Measurements from ENCODE around the gene BTNL3. TPM values are rescaled to one million over a fixed set of nuclear protein-coding genes. Genes with fewer than 3 reads are reported as not detected.
"Not testable (repeated sequence)": the region's sequence is repeated elsewhere in the genome, so short reads cannot be mapped to it uniquely, and the experiment has no call there.

Gene BTNL3
- polyA plus RNA-seq, 1 of the 3 experiments (the other 2 are of a cell fraction) = not detected

GRCh38 chr5:181045316-181045715, 56.7 kb downstream of the BTNL3 start:
- H3K27me3 ChIP-seq (ENCODE audit: insufficient read depth) = peaks cover 58% of the 10 kb centered on the region

GRCh38 chr5:181045857-181046256, 57.2 kb downstream of the BTNL3 start:
- H3K27me3 ChIP-seq (ENCODE audit: insufficient read depth) = peaks cover 58% of the 10 kb centered on the region
- CTCF ChIA-PET; H3K36me3 ChIP-seq (replicated peaks in 1 of 2; ENCODE audit: control insufficient read depth in 1 of 2, insufficient read depth in 2 of 2, low read length in 1 of 2); H3F3A ChIP-seq (replicated peaks; ENCODE audit: insufficient read depth); H3K4me3 ChIP-seq (ENCODE audit: low read depth in 2 of 2, low read length in 1 of 2); H3K9ac ChIP-seq; H2AFZ ChIP-seq (ENCODE audit: low read depth); H3K4me2 ChIP-seq; H3K9me3 ChIP-seq; H4K20me1 ChIP-seq (ENCODE audit: insufficient read depth); H3K9me2 ChIP-seq; H3K79me2 ChIP-seq (ENCODE audit: insufficient read depth); DNase-seq; POLR2A ChIA-PET; H3K27ac ChIP-seq (ENCODE audit: low read depth in 2 of 2, low read length in 1 of 2); H3K4me1 ChIP-seq (ENCODE audit: control insufficient read depth in 1 of 2, insufficient read depth in 2 of 2, low read depth in 1 of 2, low read length in 1 of 2): not testable (repeated sequence)
- WGBS (ENCODE audit: low lambda C conversion rate) = 4% methylated on average over 1 of the region's 1 CpG

More at GRCh38 chr5:181045316-181045715, 56.7 kb downstream of the BTNL3 start:
- Histone ChIP-seq H3K4me3 (ENCODE audit: low read depth in 2 of 2, low read length in 1 of 2) (no peak overlapping the region), H2AFZ (ENCODE audit: low read depth) (no peak overlapping the region), H3K79me2 (ENCODE audit: insufficient read depth) (no peaks in the 10 kb centered on the region), H3F3A (replicated peaks; ENCODE audit: insufficient read depth) (no peaks in the 10 kb centered on the region), H3K27ac (ENCODE audit: low read depth in 2 of 2, low read length in 1 of 2) (no peak overlapping the region), H3K9me3 (no peaks in the 10 kb centered on the region), H4K20me1 (ENCODE audit: insufficient read depth) (no peaks in the 10 kb centered on the region), H3K36me3 (replicated peaks in 1 of 2; ENCODE audit: control insufficient read depth in 1 of 2, insufficient read depth in 2 of 2, low read length in 1 of 2) (no peaks in the 10 kb centered on the region), H3K4me1 (ENCODE audit: control insufficient read depth in 1 of 2, insufficient read depth in 2 of 2, low read depth in 1 of 2, low read length in 1 of 2) (no peaks in the 10 kb centered on the region), H3K4me2 (no peak overlapping the region), H3K9me2 (no peaks in the 10 kb centered on the region), H3K9ac (no peak overlapping the region)
- 9% methylated on average over 5 of the region's 10 CpGs for WGBS (ENCODE audit: low lambda C conversion rate)
- POLR2A ChIA-PET = no interaction called here
- no peak for DNase-seq
- CTCF ChIA-PET = no interaction called here
- TF ChIP-seq TAF1 (IDR thresholded peaks at IDR 0.05; ENCODE audit: borderline replicate concordance, low read depth, low read length) (no peak), MXI1 (IDR thresholded peaks at IDR 0.05; ENCODE audit: low read depth, low read length) (no peak), SMC3 (IDR thresholded peaks at IDR 0.05; ENCODE audit: low read depth, low read length) (no peak), USF2 (IDR thresholded peaks at IDR 0.05; ENCODE audit: borderline replicate concordance, low read depth, low read length) (no peak), RFX5 (IDR thresholded peaks at IDR 0.05; ENCODE audit: low read length) (no peak), GABPA (IDR thresholded peaks at IDR 0.05; ENCODE audit: low read depth) (no peak), POLR2AphosphoS5 (IDR thresholded peaks at IDR 0.05; ENCODE audit: low read depth, low read length) (no peak), RCOR1 (IDR thresholded peaks at IDR 0.05; ENCODE audit: low read length) (no peak), ZBTB33 (IDR thresholded peaks at IDR 0.05; ENCODE audit: borderline replicate concordance, low read depth) (no peak)

- TF ChIP-seq USF1 (IDR thresholded peaks at IDR 0.05; ENCODE audit: borderline replicate concordance, low read depth) (no peak), SMC3 (IDR thresholded peaks at IDR 0.05; ENCODE audit: low read depth, low read length) (no peak)
- Histone ChIP-seq H3K4me3 (ENCODE audit: low read depth in 2 of 2, low read length in 1 of 2) (no peak overlapping the region), H3K27me3 (ENCODE audit: insufficient read depth) (peaks cover 57% of the 10 kb centered on the region), H3K36me3 (replicated peaks in 1 of 2; ENCODE audit: control insufficient read depth in 1 of 2, insufficient read depth in 2 of 2, low read length in 1 of 2) (no peaks in the 10 kb centered on the region), H3K79me2 (ENCODE audit: insufficient read depth) (no peaks in the 10 kb centered on the region), H4K20me1 (ENCODE audit: insufficient read depth) (no peaks in the 10 kb centered on the region), H2AFZ (ENCODE audit: low read depth) (no peak overlapping the region), H3K4me1 (ENCODE audit: control insufficient read depth in 1 of 2, insufficient read depth in 2 of 2, low read depth in 1 of 2, low read length in 1 of 2) (no peaks in the 10 kb centered on the region), H3F3A (replicated peaks; ENCODE audit: insufficient read depth) (no peaks in the 10 kb centered on the region), H3K9me2 (no peaks in the 10 kb centered on the region), H3K27ac (ENCODE audit: low read depth in 2 of 2, low read length in 1 of 2) (no peak overlapping the region), H3K4me2 (no peak overlapping the region), H3K9ac (no peak overlapping the region), H3K9me3 (no peaks in the 10 kb centered on the region)
- WGBS (ENCODE audit: low lambda C conversion rate) = 1% methylated on average over 2 of the region's 2 CpGs
- ChIA-PET CTCF (no interaction called here), POLR2A (no interaction called here)
- no peak for DNase-seq
These were observed 58.6 kb downstream of the BTNL3 start for GRCh38 chr5:181047288-181047687.
